ENCODE results near the gene LLPH.

- TF ChIP-seq, protein P1, sequence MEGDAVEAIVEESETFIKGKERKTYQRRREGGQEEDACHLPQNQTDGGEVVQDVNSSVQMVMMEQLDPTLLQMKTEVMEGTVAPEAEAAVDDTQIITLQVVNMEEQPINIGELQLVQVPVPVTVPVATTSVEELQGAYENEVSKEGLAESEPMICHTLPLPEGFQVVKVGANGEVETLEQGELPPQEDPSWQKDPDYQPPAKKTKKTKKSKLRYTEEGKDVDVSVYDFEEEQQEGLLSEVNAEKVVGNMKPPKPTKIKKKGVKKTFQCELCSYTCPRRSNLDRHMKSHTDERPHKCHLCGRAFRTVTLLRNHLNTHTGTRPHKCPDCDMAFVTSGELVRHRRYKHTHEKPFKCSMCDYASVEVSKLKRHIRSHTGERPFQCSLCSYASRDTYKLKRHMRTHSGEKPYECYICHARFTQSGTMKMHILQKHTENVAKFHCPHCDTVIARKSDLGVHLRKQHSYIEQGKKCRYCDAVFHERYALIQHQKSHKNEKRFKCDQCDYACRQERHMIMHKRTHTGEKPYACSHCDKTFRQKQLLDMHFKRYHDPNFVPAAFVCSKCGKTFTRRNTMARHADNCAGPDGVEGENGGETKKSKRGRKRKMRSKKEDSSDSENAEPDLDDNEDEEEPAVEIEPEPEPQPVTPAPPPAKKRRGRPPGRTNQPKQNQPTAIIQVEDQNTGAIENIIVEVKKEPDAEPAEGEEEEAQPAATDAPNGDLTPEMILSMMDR (IDR thresholded peaks at IDR 0.05; ENCODE audit: insufficient read depth, low read length, poor library complexity, severe bottlenecking), result no peak
- TF ChIP-seq EZH2phosphoT487 (conservative IDR thresholded peaks at IDR 0.05; ENCODE audit: low read length), result no peak
Measured at GRCh38 chr12:66092559-66093269, 37.8 kb downstream of the LLPH start.

Data from SU-DHL-6 (cell line).